GM21723 (cell line): ENCODE results near the gene NXN.
"Not testable (repeated sequence)": the region's sequence is repeated elsewhere in the genome, so short reads cannot be mapped to it uniquely, and the experiment has no call there.

Experiments
- ATAC-seq: cut with Tn5 transposase; IDR thresholded peaks from one replicate; pipeline ENCODE4 v1.9.1; 2021; ENCODE audit warnings: mild to moderate bottlenecking, moderate library complexity; ENCODE audit not compliant: unreplicated experiment

Gene NXN

DNA sequence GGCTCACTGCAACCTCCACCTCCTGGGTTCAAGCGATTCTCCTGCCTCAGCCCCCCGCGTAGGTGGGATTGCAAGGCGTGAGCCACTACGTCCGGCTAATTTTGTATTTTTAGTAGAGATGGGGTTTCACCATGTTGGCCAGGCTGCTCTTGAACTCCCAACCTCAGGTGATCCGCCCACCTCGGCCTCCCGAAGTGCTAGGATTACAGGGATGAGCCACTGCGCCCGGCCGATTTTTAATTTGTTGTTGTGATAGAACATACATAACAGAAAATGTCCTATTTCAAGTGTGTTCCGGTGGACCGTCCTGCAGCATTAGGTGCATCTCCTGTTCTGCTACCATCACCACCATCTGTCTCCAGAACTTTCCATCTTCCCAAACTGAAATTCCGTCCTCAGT is 55.3 kb downstream of the NXN start:
- not testable (repeated sequence) for ATAC-seq

GRCh38 chr17:923633-924032 is 55.9 kb downstream of the NXN start:
- no peak for ATAC-seq

- no peak for ATAC-seq
Observed at GRCh38 chr17:921161-921560, 58.4 kb downstream of the NXN start.

DNA sequence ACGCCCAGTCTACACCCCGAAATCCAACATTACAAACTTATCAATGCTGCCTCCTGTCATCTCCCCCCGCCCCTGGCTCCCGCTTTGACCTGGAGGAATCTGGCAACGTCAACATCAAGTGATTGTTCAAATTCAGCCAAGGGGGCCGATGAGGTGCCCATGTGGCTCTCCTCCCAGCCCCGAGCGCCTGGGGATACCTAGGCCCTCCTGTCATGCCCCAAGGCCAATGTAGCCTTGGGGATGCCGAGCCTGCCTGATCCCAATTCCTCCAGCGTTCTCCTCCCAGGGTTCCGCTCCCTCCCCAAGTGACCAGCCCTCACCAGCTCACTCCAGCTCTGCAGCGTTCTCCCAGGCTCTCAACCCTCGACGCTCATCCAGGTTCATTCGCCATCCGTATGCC is 59.4 kb downstream of the NXN start:
- no peak for ATAC-seq

DNA sequence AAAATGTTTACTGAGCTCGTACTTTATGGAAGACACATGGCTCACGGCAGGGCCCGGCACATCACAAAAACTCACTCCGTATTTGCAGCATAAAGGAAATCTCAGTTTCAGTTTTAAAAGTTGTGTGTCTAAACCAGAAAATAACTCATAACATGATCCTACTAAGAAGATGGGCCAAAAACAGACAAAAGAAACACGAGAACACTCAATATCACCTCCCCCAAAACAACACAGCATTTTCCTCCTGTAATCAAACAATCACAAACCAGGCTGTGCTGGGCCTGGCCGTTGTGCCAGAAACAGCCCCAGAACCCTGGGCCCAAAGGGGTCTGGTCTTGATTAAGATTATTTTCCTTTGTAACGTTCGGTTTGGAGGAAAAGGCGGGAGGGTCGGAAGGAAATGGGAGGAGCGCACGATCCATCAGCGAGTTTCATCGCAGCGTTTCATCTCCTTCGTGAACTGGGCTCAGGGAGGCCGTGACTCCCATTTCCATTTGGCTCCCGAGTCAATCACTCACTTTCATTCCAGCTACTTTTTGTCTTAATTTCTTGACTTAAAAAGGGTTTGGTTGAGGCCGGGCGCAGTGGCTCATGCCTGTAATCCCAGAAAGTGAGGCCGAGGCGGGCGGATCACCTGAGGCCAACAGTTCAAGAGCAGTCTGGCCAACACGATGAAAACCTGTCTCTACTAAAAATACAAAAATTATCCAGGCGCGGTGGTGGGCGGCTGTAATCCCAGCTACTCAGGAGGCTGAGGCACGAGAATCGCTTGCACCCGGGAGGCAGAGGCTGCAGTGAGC is 61.4 kb downstream of the NXN start:
- ATAC-seq, result no peak

- no peak for ATAC-seq
Observed at GRCh38 chr17:917391-917811, 62.2 kb downstream of the NXN start.

- ATAC-seq, result no peak
Observed at GRCh38 chr17:916315-916714, 63.3 kb downstream of the NXN start.

DNA sequence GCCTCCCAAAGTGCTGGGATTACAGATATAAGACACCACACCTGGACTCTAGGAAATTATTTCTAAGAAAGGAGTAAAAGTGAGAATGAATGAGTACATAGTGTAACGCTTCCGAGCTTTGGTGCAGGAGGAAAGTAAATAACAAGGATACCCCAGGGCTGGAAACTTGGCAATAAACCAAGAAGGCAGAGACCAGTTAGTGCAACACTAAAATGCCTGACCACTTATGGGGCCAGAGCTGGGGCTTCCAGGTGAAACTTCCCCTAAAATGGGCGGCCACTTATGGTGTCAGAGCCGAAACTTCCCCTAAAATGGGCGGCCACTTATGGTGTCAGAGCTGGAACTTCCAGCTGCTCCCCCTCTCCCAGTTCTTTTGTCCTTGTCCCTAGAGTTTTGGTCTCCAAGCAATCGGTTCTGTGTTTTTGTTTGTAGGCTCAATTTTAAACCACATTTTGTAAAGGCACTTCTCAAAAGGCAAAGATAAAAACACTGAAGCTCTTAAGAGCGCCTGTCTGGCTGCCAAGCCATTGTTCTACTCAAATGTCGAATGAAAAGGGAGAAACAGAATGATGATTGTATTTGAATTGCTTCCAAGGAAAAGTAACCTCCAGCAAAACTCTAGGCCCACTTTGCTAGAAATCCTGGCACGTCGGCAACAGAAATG is 63.9 kb downstream of the NXN start:
- ATAC-seq, result no peak

DNA sequence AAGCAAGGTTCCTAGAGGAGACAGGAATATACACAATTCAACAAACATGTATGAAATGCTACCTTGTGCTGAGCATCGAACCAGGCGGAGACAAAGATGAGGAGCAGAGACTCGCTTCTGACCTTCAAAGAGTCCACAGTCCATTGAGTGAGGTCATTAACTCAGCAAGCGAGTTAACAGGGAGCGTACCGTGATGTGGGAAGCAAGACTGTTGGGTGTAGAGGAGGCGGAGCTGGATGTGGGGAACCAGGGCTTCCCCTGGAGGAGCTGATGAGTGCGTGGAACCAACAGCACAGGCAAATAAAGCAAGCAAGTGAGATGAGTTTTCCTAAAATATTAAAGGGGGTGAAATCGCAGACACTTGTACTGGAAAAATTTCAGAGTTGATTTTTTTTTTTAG is 65.0 kb downstream of the NXN start:
- ATAC-seq, result no peak

GRCh38 chr17:913207-913606 is 66.4 kb downstream of the NXN start:
- no peak for ATAC-seq

- no peak for ATAC-seq
Observed at GRCh38 chr17:909642-910323, 69.8 kb downstream of the NXN start.

DNA sequence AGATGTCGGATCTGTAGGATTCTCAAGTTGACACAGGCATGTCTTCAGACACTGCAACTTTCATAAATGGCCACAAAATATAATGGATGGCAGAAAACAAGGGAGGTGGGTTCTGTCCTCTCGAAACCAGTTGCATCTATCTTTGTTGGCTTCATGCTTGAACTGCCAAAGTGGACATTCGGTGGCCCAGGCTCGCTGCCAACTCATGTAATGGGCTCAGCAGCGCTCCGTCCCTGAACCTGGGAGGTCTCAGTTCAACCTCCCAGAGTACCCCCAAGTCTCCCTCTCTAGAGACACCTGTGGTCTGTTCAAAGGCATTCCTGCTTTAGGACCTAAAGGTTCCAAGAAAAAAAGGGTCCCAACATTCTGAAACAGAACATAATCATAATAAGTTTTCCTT is 71.9 kb downstream of the NXN start:
- ATAC-seq, result no peak

DNA sequence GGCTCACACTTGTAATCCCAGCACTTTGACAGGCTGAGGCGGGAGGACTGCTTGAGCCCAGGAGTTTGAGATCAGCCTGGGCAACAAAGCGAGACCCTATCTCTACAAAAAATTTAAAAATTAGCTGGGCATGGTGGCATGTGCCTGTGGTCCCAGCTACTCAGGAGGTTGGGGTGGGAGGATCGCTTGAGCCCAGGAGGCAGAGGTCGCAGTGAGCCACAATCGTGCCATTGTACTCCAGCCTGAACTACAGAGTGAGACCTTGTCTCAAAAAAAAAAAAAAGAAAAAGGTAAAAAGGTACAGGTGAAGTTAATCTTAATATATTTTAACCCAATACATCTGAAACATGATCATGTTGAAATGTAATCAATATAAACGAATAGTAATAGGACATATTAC is 73.9 kb downstream of the NXN start:
- not testable (repeated sequence) for ATAC-seq

DNA sequence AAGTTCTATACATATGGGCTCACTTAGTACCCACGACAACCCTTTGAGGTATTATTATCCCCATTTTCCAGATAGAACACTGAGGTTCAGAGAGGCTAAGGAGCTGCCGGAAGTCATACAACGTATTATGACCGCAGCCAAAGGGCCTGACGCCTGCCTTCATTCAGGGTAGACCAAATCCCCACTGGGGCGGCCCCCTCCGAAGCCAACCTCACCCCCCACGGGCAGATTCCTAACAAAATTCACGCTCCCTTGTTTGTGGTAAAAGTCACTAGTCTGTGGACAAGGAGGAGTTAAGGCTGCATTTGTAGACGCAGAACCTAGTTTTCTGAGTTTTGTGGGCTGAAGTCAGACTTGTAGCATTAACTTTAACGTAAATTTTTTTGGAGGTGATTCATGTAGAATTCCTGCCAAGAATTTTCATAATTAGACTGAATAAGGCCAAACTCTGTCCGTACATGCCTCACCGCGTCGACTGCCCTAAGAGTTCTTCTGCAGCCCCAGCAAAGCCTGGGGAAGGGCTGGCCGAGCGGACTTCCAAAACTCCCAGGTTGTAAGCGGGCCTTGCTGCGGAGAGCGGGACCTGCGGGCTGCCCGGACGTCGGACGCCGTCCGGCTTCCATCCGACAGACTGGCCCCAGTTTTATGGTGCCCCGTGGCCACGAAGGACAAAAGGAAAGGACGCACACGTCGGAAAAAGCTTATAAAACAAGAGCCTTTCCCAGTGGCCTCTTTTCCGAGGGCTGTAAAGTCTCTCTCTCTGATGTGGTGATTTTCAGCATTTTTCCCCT is 75.7 kb downstream of the NXN start:
- ATAC-seq, result no peak

GRCh38 chr17:902463-902862 is 77.1 kb downstream of the NXN start:
- ATAC-seq, result no peak

DNA sequence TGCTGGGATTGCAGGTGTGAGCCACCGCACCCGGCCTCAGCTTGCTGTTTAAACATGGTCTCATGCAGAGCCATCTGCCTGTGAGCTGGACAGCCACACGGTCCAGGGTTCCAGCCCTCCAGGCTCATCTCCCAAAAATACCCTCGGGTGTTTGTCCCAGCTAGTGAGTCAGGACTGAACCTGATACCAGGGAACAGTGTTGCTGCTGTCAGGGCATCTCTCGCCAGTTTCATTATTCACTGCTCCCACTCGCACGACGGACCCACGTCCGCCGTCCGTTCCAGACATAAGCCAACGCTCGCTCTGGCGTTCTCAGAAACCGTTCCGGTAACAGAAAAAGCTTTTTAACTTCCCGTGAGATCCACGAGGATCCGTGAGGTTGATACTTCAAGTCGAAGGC is 77.6 kb downstream of the NXN start:
- ATAC-seq, result no peak

- no peak for ATAC-seq
Observed at GRCh38 chr17:901191-901950, 78.2 kb downstream of the NXN start.

DNA sequence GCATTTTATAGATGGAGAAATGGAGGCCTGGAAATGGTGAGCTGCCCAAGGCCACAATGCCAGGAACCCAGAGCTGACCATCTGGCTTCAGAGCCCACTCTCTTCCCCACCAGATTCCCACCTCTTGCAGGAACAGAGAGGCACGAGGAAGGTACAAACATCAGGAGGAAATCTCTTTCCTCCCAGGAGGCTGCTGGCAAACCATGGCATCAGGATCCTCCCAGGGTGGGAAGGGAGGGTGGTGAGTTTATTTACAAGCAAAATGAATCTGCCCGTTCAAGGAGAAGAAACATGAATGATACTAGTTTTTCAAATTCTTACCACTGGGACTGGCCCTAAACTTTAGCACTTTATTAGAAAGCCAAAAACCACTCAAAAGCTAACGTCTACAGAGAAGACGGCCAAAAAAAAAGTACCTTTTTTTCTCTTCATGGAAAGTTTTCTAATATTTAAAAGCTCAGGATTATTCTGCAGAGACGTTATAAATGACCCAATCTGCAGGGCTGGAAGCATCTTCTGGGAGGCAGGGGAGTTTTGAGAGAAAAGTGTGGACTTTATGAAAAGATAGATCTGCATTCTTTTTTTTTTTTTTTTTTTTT is 79.1 kb downstream of the NXN start:
- ATAC-seq, result no peak

GRCh38 chr17:897970-898619 is 81.5 kb downstream of the NXN start:
- no peak for ATAC-seq
